ENCODE measurements around the gene LILRA6.

DNA sequence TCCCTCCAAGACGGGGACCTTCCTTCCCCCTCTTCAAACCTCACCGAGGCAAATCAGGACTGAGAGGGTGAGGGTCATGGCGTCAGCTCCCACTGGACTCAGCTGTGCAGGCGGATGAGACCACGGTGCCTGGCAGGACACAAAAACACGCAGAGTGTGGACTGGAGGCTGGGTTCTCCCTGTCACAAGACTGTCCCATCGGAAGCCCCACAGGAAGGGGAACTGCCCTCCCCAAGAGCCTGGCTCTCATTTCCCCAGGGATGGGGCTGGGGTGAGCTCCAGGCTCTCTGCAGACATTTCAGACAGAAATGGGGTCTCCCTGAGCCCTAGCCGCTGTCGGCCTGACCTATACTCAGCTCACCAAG lies 14.5 kb upstream of the LILRA6 start, which contains the start of gene LILRB5:
- TF ChIP-seq, protein P1, sequence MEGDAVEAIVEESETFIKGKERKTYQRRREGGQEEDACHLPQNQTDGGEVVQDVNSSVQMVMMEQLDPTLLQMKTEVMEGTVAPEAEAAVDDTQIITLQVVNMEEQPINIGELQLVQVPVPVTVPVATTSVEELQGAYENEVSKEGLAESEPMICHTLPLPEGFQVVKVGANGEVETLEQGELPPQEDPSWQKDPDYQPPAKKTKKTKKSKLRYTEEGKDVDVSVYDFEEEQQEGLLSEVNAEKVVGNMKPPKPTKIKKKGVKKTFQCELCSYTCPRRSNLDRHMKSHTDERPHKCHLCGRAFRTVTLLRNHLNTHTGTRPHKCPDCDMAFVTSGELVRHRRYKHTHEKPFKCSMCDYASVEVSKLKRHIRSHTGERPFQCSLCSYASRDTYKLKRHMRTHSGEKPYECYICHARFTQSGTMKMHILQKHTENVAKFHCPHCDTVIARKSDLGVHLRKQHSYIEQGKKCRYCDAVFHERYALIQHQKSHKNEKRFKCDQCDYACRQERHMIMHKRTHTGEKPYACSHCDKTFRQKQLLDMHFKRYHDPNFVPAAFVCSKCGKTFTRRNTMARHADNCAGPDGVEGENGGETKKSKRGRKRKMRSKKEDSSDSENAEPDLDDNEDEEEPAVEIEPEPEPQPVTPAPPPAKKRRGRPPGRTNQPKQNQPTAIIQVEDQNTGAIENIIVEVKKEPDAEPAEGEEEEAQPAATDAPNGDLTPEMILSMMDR (conservative IDR thresholded peaks at IDR 0.05; ENCODE audit: low read length), result no peak
- TF ChIP-seq EZH2phosphoT487 (IDR thresholded peaks at IDR 0.05; ENCODE audit: borderline replicate concordance, low read depth, low read length), result no peak
